ENCODE measurements around the gene XYLT2. TPM values are rescaled to one million over a fixed set of nuclear protein-coding genes. Genes with fewer than 3 reads are reported as not detected.

Gene XYLT2
- total and polyA plus RNA-seq, 2 donors (not counting 3 experiments of a cell fraction or from before 2014, with no cell fraction given), result 19.1 to 26.6 TPM

DNA sequence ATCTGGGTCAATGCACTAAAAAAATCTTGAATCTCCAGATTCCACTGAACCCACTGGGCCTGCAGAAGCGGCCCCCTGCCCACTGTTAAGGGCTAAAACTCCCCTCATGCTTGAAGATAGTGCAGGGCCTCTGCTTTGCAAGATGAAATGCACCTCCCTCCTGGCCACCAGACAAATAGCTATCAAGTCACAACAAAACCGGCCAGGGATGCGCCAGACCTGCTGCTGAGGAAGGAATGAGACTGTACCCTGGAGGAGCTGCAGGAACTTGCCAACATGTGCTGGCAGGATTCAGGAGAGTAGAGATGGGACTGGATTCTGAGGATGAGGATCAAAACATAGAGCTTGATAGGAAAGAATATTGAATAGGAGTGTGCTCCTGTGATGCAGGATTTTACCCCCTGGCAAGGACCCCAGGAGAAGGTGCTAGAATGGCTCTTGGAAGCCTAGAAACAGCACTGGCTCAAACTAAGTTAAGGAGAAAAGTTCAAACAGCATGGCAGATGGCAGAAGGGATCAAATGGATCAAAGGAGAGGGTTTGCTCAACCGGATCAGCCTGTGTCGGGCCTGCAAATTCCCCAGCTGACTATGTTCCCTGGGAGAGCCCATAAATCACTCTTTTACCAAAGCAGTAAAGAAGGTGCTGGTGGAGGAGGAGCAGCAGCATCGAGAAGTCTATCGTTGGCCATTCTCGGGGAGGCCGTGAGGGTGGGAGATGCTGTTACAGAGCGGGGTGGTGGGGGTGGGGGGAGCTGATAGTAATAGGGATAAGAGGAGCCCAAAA, 27.2 kb upstream of the XYLT2 start:
- no peaks in the 10 kb centered on the region for H3K36me3 ChIP-seq (ENCODE audit: control insufficient read depth in 2 of 2, extremely low read depth in 1 of 2, insufficient read depth in 2 of 2, low read length in 2 of 2)
- ChIA-PET CTCF (interaction anchor here (1.0 to 1.8 kb wide), 5 partner anchors 10 to 149 kb away, joined by 3 to 6 read pairs (median 3); no protein-coding TSS in a partner anchor), POLR2A (interaction anchor here (0.7 kb wide), 1 partner anchor 66 kb away, joined by 10 read pairs; no protein-coding TSS in a partner anchor)
- TF ChIP-seq FOS (IDR thresholded peaks at IDR 0.05; ENCODE audit: borderline replicate concordance, insufficient read depth, low read length) (no peak), MYC (IDR thresholded peaks at IDR 0.05; ENCODE audit: low read depth, low read length) (no peak), POLR2A (IDR thresholded peaks at IDR 0.05; ENCODE audit: low read depth, low read length) (no peak), JUN (IDR thresholded peaks at IDR 0.05; ENCODE audit: borderline replicate concordance, insufficient read depth, insufficient read length, low read depth) (no peak), GATA2 (IDR thresholded peaks at IDR 0.05; ENCODE audit: insufficient read depth, insufficient read length, low read depth, low read length) (no peak), EZH2 (IDR thresholded peaks at IDR 0.05; ENCODE audit: borderline replicate concordance, low read depth, low read length, severe bottlenecking) (no peak), POLR2AphosphoS5 (IDR thresholded peaks at IDR 0.05; ENCODE audit: insufficient read depth, low read depth, low read length) (no peak)
- TF ChIP-seq, protein P1, sequence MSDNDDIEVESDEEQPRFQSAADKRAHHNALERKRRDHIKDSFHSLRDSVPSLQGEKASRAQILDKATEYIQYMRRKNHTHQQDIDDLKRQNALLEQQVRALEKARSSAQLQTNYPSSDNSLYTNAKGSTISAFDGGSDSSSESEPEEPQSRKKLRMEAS (IDR thresholded peaks at IDR 0.05; ENCODE audit: insufficient read depth, insufficient read length), result no peak
- TF ChIP-seq, protein P2, sequence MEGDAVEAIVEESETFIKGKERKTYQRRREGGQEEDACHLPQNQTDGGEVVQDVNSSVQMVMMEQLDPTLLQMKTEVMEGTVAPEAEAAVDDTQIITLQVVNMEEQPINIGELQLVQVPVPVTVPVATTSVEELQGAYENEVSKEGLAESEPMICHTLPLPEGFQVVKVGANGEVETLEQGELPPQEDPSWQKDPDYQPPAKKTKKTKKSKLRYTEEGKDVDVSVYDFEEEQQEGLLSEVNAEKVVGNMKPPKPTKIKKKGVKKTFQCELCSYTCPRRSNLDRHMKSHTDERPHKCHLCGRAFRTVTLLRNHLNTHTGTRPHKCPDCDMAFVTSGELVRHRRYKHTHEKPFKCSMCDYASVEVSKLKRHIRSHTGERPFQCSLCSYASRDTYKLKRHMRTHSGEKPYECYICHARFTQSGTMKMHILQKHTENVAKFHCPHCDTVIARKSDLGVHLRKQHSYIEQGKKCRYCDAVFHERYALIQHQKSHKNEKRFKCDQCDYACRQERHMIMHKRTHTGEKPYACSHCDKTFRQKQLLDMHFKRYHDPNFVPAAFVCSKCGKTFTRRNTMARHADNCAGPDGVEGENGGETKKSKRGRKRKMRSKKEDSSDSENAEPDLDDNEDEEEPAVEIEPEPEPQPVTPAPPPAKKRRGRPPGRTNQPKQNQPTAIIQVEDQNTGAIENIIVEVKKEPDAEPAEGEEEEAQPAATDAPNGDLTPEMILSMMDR (IDR thresholded peaks at IDR 0.05; ENCODE audit: extremely low read depth in 1 of 2, insufficient read depth in 1 of 2, low read depth in 1 of 2, low read length in 2 of 2), result no peak
- dilution Hi-C loops (cut with MboI; ENCODE audit: extremely low pct_ligation_motif_present, low sequenced_read_pairs) (no loop called here), intact Hi-C loops (cut with micrococcal nuclease) (no loop called here)
- no peak for DNase-seq (ENCODE audit: low read depth, low spot score)
- no peaks in the 10 kb centered on the region for H3K4me1 ChIP-seq (ENCODE audit: control insufficient read depth, extremely low read depth, insufficient read depth, low read length)
- BruUV-seq (replicated peaks), result no TSS peak
- no peak overlapping the region for H3K27ac ChIP-seq (ENCODE audit: insufficient read depth, low read depth, low read length)
- no peaks in the 10 kb centered on the region for H4K20me1 ChIP-seq (replicated peaks; ENCODE audit: control insufficient read depth, extremely low read depth, insufficient read depth, low read length)
- H2AFZ ChIP-seq (ENCODE audit: low read depth, low read length), result no peak overlapping the region
- no peaks in the 10 kb centered on the region for H3K9me3 ChIP-seq (replicated peaks; ENCODE audit: control insufficient read depth, insufficient read depth, low read length)
- no peak overlapping the region for H3K9ac ChIP-seq (replicated peaks; ENCODE audit: extremely low read depth, insufficient read depth, low read length)
- H3K27me3 ChIP-seq (ENCODE audit: control insufficient read depth in 2 of 2, insufficient read depth in 2 of 2, low read length in 2 of 2), result peaks cover 21 to 26% of the 10 kb centered on the region in 2 experiments
- no peak overlapping the region for H3K4me2 ChIP-seq (ENCODE audit: insufficient read depth, low read length)
- H3K4me3 ChIP-seq (replicated peaks in 1 of 3; ENCODE audit: insufficient read depth in 1 of 3, low read depth in 1 of 3, low read length in 3 of 3), result no peak overlapping the region
- H3K79me2 ChIP-seq (ENCODE audit: control insufficient read depth, insufficient read depth, low read length), result no peaks in the 10 kb centered on the region
- FAIRE-seq, result no peak
- H3K9me1 ChIP-seq (replicated peaks; ENCODE audit: control insufficient read depth, extremely low read depth, insufficient read depth, low read length), result no peaks in the 10 kb centered on the region
